ENCODE measurements around the gene PIP5K1B.

PIP5K1B gene

DNA sequence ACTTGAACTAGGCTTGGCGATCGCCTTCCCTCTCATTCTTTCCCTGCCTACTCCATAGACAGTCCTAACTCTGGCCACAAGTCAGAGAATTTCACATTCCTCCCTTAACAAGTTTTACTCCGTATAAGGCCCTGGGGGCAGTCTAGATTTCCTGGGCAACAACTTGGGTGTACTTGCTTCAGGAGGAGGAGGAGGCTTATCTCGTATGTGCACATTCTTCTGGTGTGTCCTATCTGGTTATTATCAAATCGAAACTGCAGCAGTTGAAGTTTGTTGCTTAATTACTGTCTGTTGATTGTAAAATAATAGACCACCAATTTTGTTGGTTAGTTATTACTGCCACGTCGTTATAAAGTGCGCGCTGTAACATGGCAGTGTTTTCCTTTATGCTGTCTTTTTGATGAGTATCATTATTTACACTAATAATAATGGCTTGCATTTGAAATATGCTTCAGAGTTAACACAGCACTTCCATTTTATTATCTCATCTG, 42.0 kb downstream of the PIP5K1B start:
- peaks cover 7% of the 10 kb centered on the region for H3K27me3 Mint-ChIP-seq (ENCODE audit: low read depth)
- H3K36me3 Mint-ChIP-seq (ENCODE audit: low read depth): no peaks in the 10 kb centered on the region
- no peaks in the 10 kb centered on the region for H3K9me3 Mint-ChIP-seq
- H3K27ac Mint-ChIP-seq: no peak overlapping the region
- H3K4me1 Mint-ChIP-seq: no peaks in the 10 kb centered on the region
- no peak overlapping the region for H3K4me3 Mint-ChIP-seq
- no peak for TF ChIP-seq CTCF (IDR thresholded peaks at IDR 0.05; ENCODE audit: unreplicated experiment in 3 of 3)

- Mint-ChIP-seq H3K27ac (no peak overlapping the region), H3K9me3 (no peaks in the 10 kb centered on the region), H3K27me3 (ENCODE audit: low read depth) (peaks cover 7% of the 10 kb centered on the region), H3K4me3 (no peak overlapping the region), H3K36me3 (ENCODE audit: low read depth) (no peaks in the 10 kb centered on the region), H3K4me1 (no peaks in the 10 kb centered on the region)
- TF ChIP-seq CTCF (IDR thresholded peaks at IDR 0.05; ENCODE audit: unreplicated experiment in 3 of 3): no peak
These were observed 44.1 kb downstream of the PIP5K1B start for GRCh38 chr9:68749135-68749534.

GRCh38 chr9:68749579-68750159, 44.6 kb downstream of the PIP5K1B start:
- no peak overlapping the region for H3K4me3 Mint-ChIP-seq
- TF ChIP-seq CTCF (IDR thresholded peaks at IDR 0.05; ENCODE audit: unreplicated experiment in 3 of 3): no peak
- no peak overlapping the region for H3K27ac Mint-ChIP-seq
- no peaks in the 10 kb centered on the region for H3K9me3 Mint-ChIP-seq
- H3K36me3 Mint-ChIP-seq (ENCODE audit: low read depth): no peaks in the 10 kb centered on the region
- H3K4me1 Mint-ChIP-seq: no peaks in the 10 kb centered on the region
- peaks cover 7% of the 10 kb centered on the region for H3K27me3 Mint-ChIP-seq (ENCODE audit: low read depth)

- Mint-ChIP-seq H3K4me1 (no peaks in the 10 kb centered on the region), H3K27ac (no peak overlapping the region), H3K36me3 (ENCODE audit: low read depth) (no peaks in the 10 kb centered on the region), H3K27me3 (ENCODE audit: low read depth) (peaks cover 7% of the 10 kb centered on the region), H3K9me3 (no peaks in the 10 kb centered on the region), H3K4me3 (no peak overlapping the region)
- TF ChIP-seq CTCF (IDR thresholded peaks at IDR 0.05; ENCODE audit: unreplicated experiment in 3 of 3): no peak
These were observed 45.2 kb downstream of the PIP5K1B start for GRCh38 chr9:68750255-68750654.

DNA sequence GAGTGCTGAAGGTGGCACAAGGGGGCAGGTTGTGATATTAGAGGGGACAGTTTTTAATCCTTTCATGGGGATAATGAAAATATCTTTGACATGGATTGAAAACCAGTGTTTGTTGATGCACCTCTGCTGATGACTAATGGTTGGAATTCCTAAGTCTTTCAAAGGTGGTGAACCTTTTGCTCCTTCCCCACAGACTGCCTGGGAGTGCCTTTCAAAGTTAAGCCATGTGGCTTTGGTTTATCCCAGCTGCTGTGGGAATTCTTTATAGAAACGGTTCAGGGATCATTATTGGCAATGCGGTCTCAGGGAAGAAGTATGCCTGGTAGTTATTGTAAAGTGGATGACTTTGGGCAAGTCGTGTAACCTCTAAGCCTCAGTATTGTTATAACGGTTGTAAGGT, 45.7 kb downstream of the PIP5K1B start:
- H3K9me3 Mint-ChIP-seq: no peaks in the 10 kb centered on the region

More for the DNA sequence above, 45.7 kb downstream of the PIP5K1B start:
- no peak for TF ChIP-seq CTCF (IDR thresholded peaks at IDR 0.05; ENCODE audit: unreplicated experiment in 3 of 3)
- Mint-ChIP-seq H3K27me3 (ENCODE audit: low read depth) (peaks cover 7% of the 10 kb centered on the region), H3K4me3 (no peak overlapping the region), H3K36me3 (ENCODE audit: low read depth) (no peaks in the 10 kb centered on the region), H3K27ac (no peak overlapping the region), H3K4me1 (no peaks in the 10 kb centered on the region)
